Liver (tissue), 9 donors: ENCODE data around the gene NUP214. TPM values are rescaled to one million over a fixed set of nuclear protein-coding genes. Genes with fewer than 3 reads are reported as not detected.
"Not testable (repeated sequence)": the region's sequence is repeated elsewhere in the genome, so short reads cannot be mapped to it uniquely, and the experiment has no call there.

Experiments used
- DNase-seq: peaks from one replicate; pipeline ENCODE4 v3.0.0-alpha.2; 2017; ENCODE audit warnings: low spot score
- H3K27ac ChIP-seq, 2 donors: one replicate each; pipeline ENCODE4 v1.7.0; 2013; ENCODE audit warnings: inconsistent platforms in 2 of 2, low read length in 2 of 2, control low read depth in 1 of 2, low read depth in 1 of 2, mild to moderate bottlenecking in 1 of 2
- H3K27me3 ChIP-seq, 4 donors: one replicate each; pipeline versions ENCODE4 v1.6.1 to v1.7.0; 2013; ENCODE audit warnings: low read length in 3 of 4, inconsistent platforms in 1 of 4, mild to moderate bottlenecking in 1 of 4, moderate library complexity in 1 of 4; ENCODE audit not compliant: control insufficient read depth in 4 of 4, insufficient read depth in 4 of 4
- H3K36me3 ChIP-seq, 4 donors: one replicate each; pipeline versions ENCODE4 v1.6.1 to v1.7.0; 2013; ENCODE audit warnings: low read length in 3 of 4, mild to moderate bottlenecking in 3 of 4, low read depth in 1 of 4, moderate library complexity in 1 of 4; ENCODE audit not compliant: control insufficient read depth in 4 of 4, insufficient read depth in 3 of 4
- H3K4me1 ChIP-seq, 4 donors: one replicate each; pipeline versions ENCODE4 v1.6.1 to v1.7.0; 2013; ENCODE audit warnings: low read length in 3 of 4, mild to moderate bottlenecking in 3 of 4, moderate library complexity in 1 of 4; ENCODE audit not compliant: control insufficient read depth in 4 of 4, insufficient read depth in 4 of 4
- H3K4me3 ChIP-seq, 3 donors: one replicate each; pipeline versions ENCODE4 v1.6.1 to v1.7.0; 2013; ENCODE audit warnings: low read length in 3 of 3, control low read depth in 1 of 3, low read depth in 1 of 3, mild to moderate bottlenecking in 1 of 3
- H3K9ac ChIP-seq, 2 donors: one replicate each; pipeline ENCODE4 v1.7.0; 2013; ENCODE audit warnings: low read length in 2 of 2, mild to moderate bottlenecking in 2 of 2, moderate library complexity in 2 of 2, control low read depth in 1 of 2, low read depth in 1 of 2
- H3K9me3 ChIP-seq, 4 donors: one replicate each; pipeline versions ENCODE4 v1.6.1 to v1.7.0; 2013; ENCODE audit warnings: low read length in 3 of 4; ENCODE audit not compliant: control insufficient read depth in 4 of 4
- CTCF ChIP-seq: fragments of 150-350 bp; IDR thresholded peaks from 2 replicates; pipeline ENCODE4 v1.5.1; 2017; ENCODE audit warnings: improper control_type of control experiment, low read depth, low read length; ENCODE audit not compliant: missing input control
- EGR1 ChIP-seq, 2 donors: IDR thresholded peaks; 2 replicates each; pipeline ENCODE4 v1.6.1; 2016 to 2018; ENCODE audit warnings: antibody characterized with exemption in 2 of 2, low read depth in 2 of 2
- FOXA1 ChIP-seq: IDR thresholded peaks from 2 replicates; pipeline ENCODE4 v1.6.1; 2016; ENCODE audit warnings: antibody characterized with exemption
- FOXA2 ChIP-seq: IDR thresholded peaks from 2 replicates; pipeline ENCODE4 v1.6.1; 2016; ENCODE audit warnings: antibody characterized with exemption
- GABPA ChIP-seq, 2 donors: IDR thresholded peaks in 1 of 2; conservative IDR thresholded peaks in 1 of 2; 2 replicates each; pipeline ENCODE4 v1.6.1; 2016; ENCODE audit warnings: antibody characterized with exemption in 2 of 2, mild to moderate bottlenecking in 1 of 2, moderate library complexity in 1 of 2
- HNF4A ChIP-seq, 2 donors: conservative IDR thresholded peaks; 2 replicates each; pipeline ENCODE4 v1.6.1; 2016; ENCODE audit warnings: antibody characterized with exemption in 2 of 2, mild to moderate bottlenecking in 2 of 2
- HNF4G ChIP-seq: IDR thresholded peaks from 2 replicates; pipeline ENCODE4 v1.6.1; 2016; ENCODE audit warnings: antibody characterized with exemption
- JUND ChIP-seq, 2 donors: IDR thresholded peaks; 2 replicates each; pipeline ENCODE4 v1.6.1; 2016; ENCODE audit warnings: antibody characterized with exemption in 2 of 2
- MAX ChIP-seq: IDR thresholded peaks from 2 replicates; pipeline ENCODE4 v1.6.1; 2016; ENCODE audit warnings: antibody characterized with exemption
- REST ChIP-seq: IDR thresholded peaks from 2 replicates; pipeline ENCODE4 v1.6.1; 2016; ENCODE audit warnings: antibody characterized with exemption, mild to moderate bottlenecking
- RXRA ChIP-seq, 2 donors: IDR thresholded peaks; 2 replicates each; pipeline ENCODE4 v1.6.1; 2017 to 2018; ENCODE audit warnings: antibody characterized with exemption in 2 of 2, mild to moderate bottlenecking in 1 of 2
- YY1 ChIP-seq: IDR thresholded peaks from 2 replicates; pipeline ENCODE4 v1.6.1; 2016; ENCODE audit warnings: antibody characterized with exemption, mild to moderate bottlenecking
- WGBS: extraction: QIAGEN DNeasy Blood & Tissue Kit; methylation state at CpG from one replicate; pipeline ENCODE4 v1.1.7; 2013; 5-methylcytosine and 5-hydroxymethylcytosine counted together
- polyA plus RNA-seq, 2 donors: library from polyadenylated mRNA; stranded (reverse) in 1 of 2; unstranded in 1 of 2; fragments of 200-250 nt in 1 of 2; fragments of >200 nt in 1 of 2; fragmentation: Nextera tagmentation in 1 of 2; extraction: Ambion mirVana in 1 of 2; gene quantifications; one replicate each; pipeline versions ENCODE4 v1.2.1 to v1.2.3, GENCODE V29; 2013 to 2015
- total RNA-seq, 2 donors: library from RNA; depleted of rRNA; stranded (reverse); fragments of >200 nt; gene quantifications; one replicate each; pipeline ENCODE4 v1.2.3, GENCODE V29; 2014
- donor health status: healthy.
- donor health status: healthy.
- donor health status: healthy.
- donor health status: healthy.
- donor health status: healthy.

NUP214 gene
- total and polyA plus RNA-seq, 4 donors: 8.8 to 19.5 (median 16.5) TPM

GRCh38 chr9:131239161-131239975 is 114.0 kb downstream of the NUP214 start (continued):
- no peak for TF ChIP-seq FOXA1
- no peak for TF ChIP-seq MAX
- TF ChIP-seq GABPA (IDR thresholded peaks at IDR 0.05 in 1 of 2, conservative IDR thresholded peaks at IDR 0.05 in 1 of 2): no peak
- no peak for TF ChIP-seq FOXA2

- Histone ChIP-seq H3K27ac (no peak overlapping the region), H3K4me1 (peaks cover 0 to 7% (median 0%) of the 10 kb centered on the region in 4 donors), H3K9ac (no peak overlapping the region), H3K27me3 (no peaks in the 10 kb centered on the region), H3K9me3 (peaks cover 0 to 5% (median 0%) of the 10 kb centered on the region in 4 donors), H3K4me3 (no peak overlapping the region), H3K36me3 (peaks cover 0 to under 1% (median 0%) of the 10 kb centered on the region in 4 donors)
- WGBS: 79% methylated on average over 22 of the region's 22 CpGs
- TF ChIP-seq YY1: no peak
- no peak for DNase-seq
Observed at GRCh38 chr9:131240047-131240921, 114.9 kb downstream of the NUP214 start.

GRCh38 chr9:131244331-131244730 is 118.9 kb downstream of the NUP214 start:
- H3K4me1 ChIP-seq, H3K9ac ChIP-seq, H3K27ac ChIP-seq, H3K27me3 ChIP-seq, H3K9me3 ChIP-seq, DNase-seq, H3K36me3 ChIP-seq, H3K4me3 ChIP-seq: not testable (repeated sequence)
- 87% methylated on average over 5 of the region's 5 CpGs for WGBS

GRCh38 chr9:131246618-131247017 is 121.2 kb downstream of the NUP214 start:
- Histone ChIP-seq H3K36me3 (no peaks in the 10 kb centered on the region), H3K9me3 (peaks cover 0 to 5% (median 0%) of the 10 kb centered on the region in 4 donors), H3K27me3 (no peaks in the 10 kb centered on the region), H3K27ac (no peak overlapping the region), H3K4me1 (no peaks in the 10 kb centered on the region), H3K4me3 (no peak overlapping the region), H3K9ac (no peak overlapping the region)
- WGBS: 87% methylated on average over 4 of the region's 4 CpGs
- TF ChIP-seq HNF4A (conservative IDR thresholded peaks at IDR 0.05) (no peak), REST (no peak), CTCF (no peak), MAX (no peak), FOXA1 (no peak), EGR1 (IDR thresholded peaks at IDR 0.05; ENCODE audit: low read depth in 2 of 2) (no peak), FOXA2 (no peak), HNF4G (no peak), JUND (IDR thresholded peaks at IDR 0.05) (no peak), RXRA (IDR thresholded peaks at IDR 0.05) (no peak)
- no peak for DNase-seq
